ENCODE data around the gene F2RL3. TPM values are rescaled to one million over a fixed set of nuclear protein-coding genes. Genes with fewer than 3 reads are reported as not detected.

Gene F2RL3
- total RNA-seq, 6 experiments from 2014 or later = not detected

- no peak for TF ChIP-seq CTCF (IDR thresholded peaks at IDR 0.05)
- Mint-ChIP-seq H3K9me3 (no peaks in the 10 kb centered on the region), H3K4me3 (no peak overlapping the region), H3K27ac (peak overlapping the region; percentile 24; the same call in 1 of the 2 replicates), H3K36me3 (ENCODE audit: low read depth) (peaks cover 20% of the 10 kb centered on the region), H3K4me1 (ENCODE audit: low read depth) (no peaks in the 10 kb centered on the region), H3K27me3 (ENCODE audit: insufficient read depth) (no peaks in the 10 kb centered on the region; the same call in 1 of the 2 replicates)
- no peak for DNase-seq
Observed at GRCh38 chr19:16860118-16860517, 28.7 kb upstream of the F2RL3 start.

- Mint-ChIP-seq H3K4me3 (no peak overlapping the region), H3K27ac (no peak overlapping the region), H3K36me3 (ENCODE audit: low read depth) (peaks cover 23% of the 10 kb centered on the region), H3K4me1 (ENCODE audit: low read depth) (no peaks in the 10 kb centered on the region), H3K9me3 (no peaks in the 10 kb centered on the region), H3K27me3 (ENCODE audit: insufficient read depth) (no peaks in the 10 kb centered on the region; the same call in 1 of the 2 replicates)
- no peak for TF ChIP-seq CTCF (IDR thresholded peaks at IDR 0.05)
- DNase-seq = no peak
Observed at GRCh38 chr19:16861011-16861410, 27.8 kb upstream of the F2RL3 start.

- H3K4me1 Mint-ChIP-seq (ENCODE audit: low read depth) = no peaks in the 10 kb centered on the region
- no peak overlapping the region; the same call in 1 of the 2 replicates for H3K4me3 Mint-ChIP-seq
- DNase-seq = no peak
- no peak overlapping the region for H3K27ac Mint-ChIP-seq
- H3K9me3 Mint-ChIP-seq = no peaks in the 10 kb centered on the region
- H3K27me3 Mint-ChIP-seq (ENCODE audit: insufficient read depth) = no peaks in the 10 kb centered on the region; the same call in 1 of the 2 replicates
- TF ChIP-seq CTCF (IDR thresholded peaks at IDR 0.05) = no peak
- H3K36me3 Mint-ChIP-seq (ENCODE audit: low read depth) = peaks cover 22% of the 10 kb centered on the region
Observed at GRCh38 chr19:16861834-16862233, 27.0 kb upstream of the F2RL3 start.

- H3K36me3 Mint-ChIP-seq (ENCODE audit: low read depth) = peaks cover 18% of the 10 kb centered on the region
Observed at GRCh38 chr19:16862826-16863415, 25.9 kb upstream of the F2RL3 start.

GRCh38 chr19:16867211-16867610 is 21.6 kb upstream of the F2RL3 start:
- no peak for DNase-seq
- no peak for TF ChIP-seq CTCF (IDR thresholded peaks at IDR 0.05)
- Mint-ChIP-seq H3K4me1 (ENCODE audit: low read depth) (no peaks in the 10 kb centered on the region), H3K27ac (no peak overlapping the region), H3K4me3 (no peak overlapping the region), H3K27me3 (ENCODE audit: insufficient read depth) (peaks cover 1% of the 10 kb centered on the region; the same call in 1 of the 2 replicates), H3K36me3 (ENCODE audit: low read depth) (peaks cover 15% of the 10 kb centered on the region), H3K9me3 (no peaks in the 10 kb centered on the region)

More at GRCh38 chr19:16862826-16863415, 25.9 kb upstream of the F2RL3 start:
- Mint-ChIP-seq H3K27me3 (ENCODE audit: insufficient read depth) (no peaks in the 10 kb centered on the region; the same call in 1 of the 2 replicates), H3K27ac (no peak overlapping the region), H3K4me3 (no peak overlapping the region), H3K9me3 (no peaks in the 10 kb centered on the region), H3K4me1 (ENCODE audit: low read depth) (no peaks in the 10 kb centered on the region)
- no peak for TF ChIP-seq CTCF (IDR thresholded peaks at IDR 0.05)
- DNase-seq = no peak

Data from HFFc6 (cell line).